ENCODE data around the gene LEMD2. TPM values are rescaled to one million over a fixed set of nuclear protein-coding genes. Genes with fewer than 3 reads are reported as not detected.

LEMD2 gene
- polyA plus RNA-seq, 1 donor (not counting 4 experiments of a cell fraction or from before 2014, with no cell fraction given) = 48.6 TPM

GRCh38 chr6:33730611-33731010 lies 58.3 kb downstream of the LEMD2 start:
- no peaks in the 10 kb centered on the region for H3K79me2 ChIP-seq (ENCODE audit: control insufficient read depth, insufficient read depth, low read length)
- no peaks in the 10 kb centered on the region for H3K36me3 ChIP-seq (ENCODE audit: control insufficient read depth in 2 of 2, extremely low read depth in 1 of 2, insufficient read depth in 2 of 2, low read length in 2 of 2)
- peaks cover 5% of the 10 kb centered on the region for H3K4me1 ChIP-seq (ENCODE audit: control insufficient read depth, extremely low read depth, insufficient read depth, low read length)
- FAIRE-seq (no peak), DNase-seq (ENCODE audit: low read depth, low spot score) (no peak)
- no peak for TF ChIP-seq EZH2 (IDR thresholded peaks at IDR 0.05; ENCODE audit: low read length)
- no peak for TF ChIP-seq CTCF (optimal IDR thresholded peaks at IDR 0.05 in 1 of 3, IDR thresholded peaks at IDR 0.05 in 1 of 3, conservative IDR thresholded peaks at IDR 0.05 in 1 of 3; ENCODE audit: extremely low read depth in 1 of 3, insufficient read depth in 2 of 3, low read length in 3 of 3)
- H3K9me3 ChIP-seq (ENCODE audit: control insufficient read depth, low read depth, low read length) = no peaks in the 10 kb centered on the region
- no peak overlapping the region for H3K4me2 ChIP-seq (ENCODE audit: control insufficient read depth, extremely low read depth, insufficient read depth, low read depth, low read length)
- dilution Hi-C loops (cut with MboI; ENCODE audit: extremely low pct_ligation_motif_present, low sequenced_read_pairs) = no loop called here
- H4K20me1 ChIP-seq (ENCODE audit: control insufficient read depth, extremely low read depth, insufficient read depth, low read length) = no peaks in the 10 kb centered on the region
- no peak overlapping the region for H3K27ac ChIP-seq (ENCODE audit: control insufficient read depth, insufficient read depth, low read length)
- H3K27me3 ChIP-seq (ENCODE audit: control insufficient read depth, extremely low read depth, insufficient read depth, low read length) = peaks cover 23% of the 10 kb centered on the region
- H3K4me3 ChIP-seq (ENCODE audit: control insufficient read depth in 2 of 3, extremely low read depth in 1 of 3, insufficient read depth in 2 of 3, low read depth in 1 of 3, low read length in 3 of 3) = no peak overlapping the region
- H3K9ac ChIP-seq (ENCODE audit: control insufficient read depth, extremely low read depth, insufficient read depth, low read length) = no peak overlapping the region
- H2AFZ ChIP-seq (ENCODE audit: control insufficient read depth, low read length) = no peak overlapping the region
- H3K9me1 ChIP-seq (ENCODE audit: control insufficient read depth, extremely low read depth, insufficient read depth, low read length) = no peaks in the 10 kb centered on the region

DNA sequence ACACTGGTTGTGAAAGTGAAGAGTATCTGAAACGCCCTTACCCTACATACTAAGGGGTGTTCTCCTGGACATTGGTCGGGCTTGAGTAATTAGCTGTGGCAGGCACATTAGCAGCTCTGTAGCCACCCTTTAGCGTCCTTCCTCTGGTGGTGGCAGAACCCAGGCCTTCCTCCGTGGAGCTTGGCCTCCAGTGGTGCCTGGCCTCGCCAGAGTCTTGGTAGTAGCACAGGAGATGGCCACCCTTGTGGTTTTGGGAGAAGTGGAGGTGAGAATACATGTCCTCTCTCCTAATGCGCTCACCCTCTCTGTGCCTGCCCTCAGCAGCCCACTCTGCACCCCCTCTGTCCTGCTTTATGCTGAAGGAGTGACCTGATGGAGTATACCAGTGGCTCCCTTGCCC lies 59.9 kb downstream of the LEMD2 start:
- dilution Hi-C loops (cut with MboI; ENCODE audit: extremely low pct_ligation_motif_present, low sequenced_read_pairs) = no loop called here
- Histone ChIP-seq H3K79me2 (ENCODE audit: control insufficient read depth, insufficient read depth, low read length) (no peaks in the 10 kb centered on the region), H3K4me3 (ENCODE audit: control insufficient read depth in 2 of 3, extremely low read depth in 1 of 3, insufficient read depth in 2 of 3, low read depth in 1 of 3, low read length in 3 of 3) (no peak overlapping the region), H3K27ac (ENCODE audit: control insufficient read depth, insufficient read depth, low read length) (no peak overlapping the region), H4K20me1 (ENCODE audit: control insufficient read depth, extremely low read depth, insufficient read depth, low read length) (no peaks in the 10 kb centered on the region), H3K4me2 (ENCODE audit: control insufficient read depth, extremely low read depth, insufficient read depth, low read depth, low read length) (no peak overlapping the region), H3K36me3 (ENCODE audit: control insufficient read depth in 2 of 2, extremely low read depth in 1 of 2, insufficient read depth in 2 of 2, low read length in 2 of 2) (no peaks in the 10 kb centered on the region), H3K9ac (ENCODE audit: control insufficient read depth, extremely low read depth, insufficient read depth, low read length) (no peak overlapping the region), H3K9me3 (ENCODE audit: control insufficient read depth, low read depth, low read length) (no peaks in the 10 kb centered on the region), H3K27me3 (ENCODE audit: control insufficient read depth, extremely low read depth, insufficient read depth, low read length) (peaks cover 27% of the 10 kb centered on the region), H3K9me1 (ENCODE audit: control insufficient read depth, extremely low read depth, insufficient read depth, low read length) (no peaks in the 10 kb centered on the region), H3K4me1 (ENCODE audit: control insufficient read depth, extremely low read depth, insufficient read depth, low read length) (peaks cover 5% of the 10 kb centered on the region), H2AFZ (ENCODE audit: control insufficient read depth, low read length) (no peak overlapping the region)
- TF ChIP-seq CTCF (optimal IDR thresholded peaks at IDR 0.05 in 1 of 3, IDR thresholded peaks at IDR 0.05 in 1 of 3, conservative IDR thresholded peaks at IDR 0.05 in 1 of 3; ENCODE audit: extremely low read depth in 1 of 3, insufficient read depth in 2 of 3, low read length in 3 of 3) = no peak
- TF ChIP-seq EZH2 (IDR thresholded peaks at IDR 0.05; ENCODE audit: low read length) = no peak
- no peak for DNase-seq (ENCODE audit: low read depth, low spot score)
- FAIRE-seq = no peak

Measured in keratinocyte (primary cell).